Adrenal gland (tissue), 12 donors: Measurements from ENCODE around the gene HBP1. TPM values are rescaled to one million over a fixed set of nuclear protein-coding genes. Genes with fewer than 3 reads are reported as not detected.
A peak's percentile ranks its signal among the peaks of the same experiment; 100 is the strongest.

ENCODE experiments used
- DNase-seq, 7 donors: peaks; one replicate each; pipeline ENCODE4 v3.0.0-alpha.2; 2019 to 2020
- H3K27ac ChIP-seq, 5 donors: fragments of 200-600 bp; sonication (generic) in 4 of 5; 1 replicate in 3 of 5; 2 replicates in 2 of 5; pipeline versions ENCODE4 v1.5.1 to v1.8.0; 2016 to 2020; ENCODE audit warnings: mild to moderate bottlenecking in 1 of 5
- H3K27me3 ChIP-seq: fragments of 200-600 bp; 2 replicates; pipeline ENCODE4 v1.8.0; 2021
- H3K36me3 ChIP-seq, 2 donors: fragments of 200-600 bp; replicated peaks in 1 of 2; 1 replicate in 1 of 2; 2 replicates in 1 of 2; pipeline versions ENCODE4 v1.5.1 to v1.8.0; 2018 to 2022
- H3K4me1 ChIP-seq, 2 donors: fragments of 200-600 bp; replicated peaks in 1 of 2; 1 replicate in 1 of 2; 2 replicates in 1 of 2; pipeline versions ENCODE4 v1.5.1 to v1.8.0; 2018 to 2021
- H3K4me3 ChIP-seq, 4 donors: fragments of 200-600 bp; sonication (generic) in 3 of 4; one replicate each; pipeline ENCODE4 v1.5.1; 2016 to 2018
- H3K9me3 ChIP-seq, 3 donors: fragments of 200-600 bp; sonication (generic) in 1 of 3; replicated peaks in 1 of 3; 1 replicate in 2 of 3; 2 replicates in 1 of 3; pipeline versions ENCODE4 v1.5.1 to v1.8.0; 2016 to 2021
- CTCF ChIP-seq, 6 experiments: fragments of 450-650 bp in 4 of 6; fragments of 200-600 bp in 2 of 6; sonication (generic) in 1 of 6; IDR thresholded peaks; 1 replicate in 5 of 6; 2 replicates in 1 of 6; pipeline versions ENCODE4 v1.5.1 to v1.8.0; 2016 to 2021; ENCODE audit warnings: antibody characterized with exemption in 6 of 6, mild to moderate bottlenecking in 2 of 6, moderate library complexity in 1 of 6
- POLR2A ChIP-seq, 2 donors: fragments of 450-650 bp; IDR thresholded peaks; one replicate each; pipeline ENCODE4 v1.6.1; 2017; ENCODE audit warnings: antibody characterized with exemption in 2 of 2, mild to moderate bottlenecking in 2 of 2, moderate library complexity in 1 of 2
- WGBS, 4 donors: extraction: QIAGEN DNeasy Blood & Tissue Kit in 2 of 4; methylation state at CpG; one replicate each; pipeline versions ENCODE4 v1.1.5 to v1.1.7; 2013 to 2017; 5-methylcytosine and 5-hydroxymethylcytosine counted together
- intact Hi-C, 2 donors: fragments of 100-400 bp; cut with DNase I; formaldehyde crosslinking; loops; one replicate each; pipeline versions ENCODE4 v1.14.1 to v1.15.0; 2022 to 2023
- polyA plus RNA-seq, 3 donors: library from polyadenylated mRNA; stranded (reverse); fragments of 200-250 nt in 2 of 3; fragments of 350-450 nt in 1 of 3; fragmentation: Illumina TruSeq in 1 of 3; extraction: RNeasy Lipid Tissue Mini Kit (QIAGEN cat#74804) in 1 of 3; gene quantifications; one replicate each; pipeline ENCODE4 v1.2.3, GENCODE V29; 2013 to 2014
- total RNA-seq, 9 donors: library from RNA; depleted of rRNA in 4 of 9; stranded (reverse); fragments of >200 nt in 4 of 9; fragments of 120-200 nt in 1 of 9; fragmentation: NEBNext Ultra II Directional in 1 of 9; extraction: Animal tissue kit (Norgen Biotek cat#: 25700) in 1 of 9; gene quantifications; one replicate each; pipeline versions ENCODE4 v1.1.0 to v1.2.4, GENCODE V29; 2013 to 2023
- donor health status: healthy with polysubstance abuse.
- donor health status: Bipolar disorder and iron deficiency.
- donor health status: DM: yes; HTN: yes; CAD: no.
- donor health status: DM: no; HTN: no; CAD: no.
- donor health status: DM: no; HTN: no; CAD: no.
- donor health status: DM: yes; HTN: yes; CAD: no.

HBP1 gene
- total and polyA plus RNA-seq, 12 donors = 36.2 to 158 (median 84.7) TPM

GRCh38 chr7:107233174-107233573 is 64.4 kb downstream of the HBP1 start:
- Histone ChIP-seq H3K4me3 (no peak overlapping the region), H3K9me3 (no peaks in the 10 kb centered on the region), H3K27me3 (no peaks in the 10 kb centered on the region), H3K36me3 (no peaks in the 10 kb centered on the region), H3K27ac (no peak overlapping the region), H3K4me1 (no peaks in the 10 kb centered on the region)
- 78 to 89% (median 85%) methylated on average over 4 of the region's 4 CpGs for WGBS, 4 donors
- DNase-seq = no peak
- intact Hi-C loops = no loop called here
- TF ChIP-seq CTCF (IDR thresholded peaks at IDR 0.05) = no peak
- TF ChIP-seq POLR2A (IDR thresholded peaks at IDR 0.05) = no peak

GRCh38 chr7:107233981-107234380 is 65.2 kb downstream of the HBP1 start:
- no peak for DNase-seq
- no peak overlapping the region for H3K4me3 ChIP-seq
- H3K9me3 ChIP-seq = no peaks in the 10 kb centered on the region
- H3K4me1 ChIP-seq = no peaks in the 10 kb centered on the region
- no peak for TF ChIP-seq POLR2A (IDR thresholded peaks at IDR 0.05)
- no peak for TF ChIP-seq CTCF (IDR thresholded peaks at IDR 0.05)
- intact Hi-C loops = no loop called here
- WGBS, 4 donors = 59 to 96% (median 77%) methylated on average over 1 of the region's 1 CpG
- H3K27ac ChIP-seq = no peak overlapping the region
- H3K36me3 ChIP-seq = no peaks in the 10 kb centered on the region
- no peaks in the 10 kb centered on the region for H3K27me3 ChIP-seq

- H3K9me3 ChIP-seq = no peaks in the 10 kb centered on the region
- no peak overlapping the region for H3K27ac ChIP-seq
- no peaks in the 10 kb centered on the region for H3K36me3 ChIP-seq
- WGBS, 4 donors = 80 to 93% (median 89%) methylated on average over 3 of the region's 3 CpGs
- intact Hi-C loops = no loop called here
- no peaks in the 10 kb centered on the region for H3K4me1 ChIP-seq
- TF ChIP-seq POLR2A (IDR thresholded peaks at IDR 0.05) (no peak), CTCF (IDR thresholded peaks at IDR 0.05) (no peak)
- no peak for DNase-seq
- H3K27me3 ChIP-seq = no peaks in the 10 kb centered on the region
- H3K4me3 ChIP-seq = no peak overlapping the region
Observed at GRCh38 chr7:107234436-107234835, 65.6 kb downstream of the HBP1 start.

DNA sequence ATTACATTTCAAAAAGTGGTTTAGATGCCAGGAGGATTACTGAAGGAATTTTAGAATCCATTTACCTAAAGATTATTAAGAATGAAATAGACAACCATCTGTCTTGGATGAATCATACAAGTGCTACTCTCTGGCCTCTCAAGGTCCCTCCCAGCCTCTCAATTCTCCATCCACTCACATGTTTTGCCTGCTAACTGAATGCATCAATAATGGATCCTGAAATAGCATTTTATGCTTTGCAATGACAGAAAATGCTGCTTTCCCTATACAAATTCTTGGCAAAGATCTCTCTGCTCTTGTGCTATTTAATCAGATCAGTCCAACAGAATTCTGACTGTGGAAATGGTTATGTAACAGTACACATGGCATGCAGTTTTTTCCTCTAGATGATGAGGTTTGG is 68.1 kb downstream of the HBP1 start:
- Histone ChIP-seq H3K4me3 (no peak overlapping the region), H3K27ac (no peak overlapping the region), H3K36me3 (no peaks in the 10 kb centered on the region), H3K9me3 (no peaks in the 10 kb centered on the region), H3K4me1 (no peaks in the 10 kb centered on the region), H3K27me3 (no peaks in the 10 kb centered on the region)
- DNase-seq = peak in 3 of 7 donors; percentile 22 to 38 (median 23)
- no peak for TF ChIP-seq CTCF (IDR thresholded peaks at IDR 0.05)
- TF ChIP-seq POLR2A (IDR thresholded peaks at IDR 0.05) = no peak
- intact Hi-C loops = no loop called here
